ENCODE measurements around the gene RBM38.

Gene RBM38

DNA sequence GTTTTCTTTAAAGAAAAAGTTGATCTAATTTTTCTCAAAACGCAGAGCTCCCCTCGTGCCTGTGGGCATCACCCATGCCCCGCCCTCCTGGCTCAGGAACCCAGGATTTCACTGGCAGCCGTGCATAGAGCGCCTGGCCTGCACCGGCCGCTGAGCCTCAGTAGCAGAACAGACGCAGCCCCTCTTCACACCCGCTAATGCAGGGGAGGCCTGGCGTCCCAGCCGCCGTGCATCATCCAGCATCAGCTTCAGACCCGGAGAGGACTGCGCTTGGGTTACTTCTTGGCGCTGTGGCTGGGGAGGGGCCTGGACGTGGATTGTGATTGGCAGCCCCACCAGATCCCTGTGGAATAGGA, 18.1 kb downstream of the RBM38 start:
- no peaks in the 10 kb centered on the region for H3K79me2 ChIP-seq (ENCODE audit: insufficient read depth, low read length)
- H3K9ac ChIP-seq (ENCODE audit: low read depth, low read length) = no peak overlapping the region
- ATAC-seq (ENCODE audit: insufficient read depth, low read depth) = no peak
- no peak overlapping the region for H3K4me3 ChIP-seq (ENCODE audit: low read depth in 1 of 2, low read length in 2 of 2)
- H3K9me3 ChIP-seq (ENCODE audit: insufficient read depth, low read length, severe bottlenecking) = no peaks in the 10 kb centered on the region
- TF ChIP-seq, protein P1, sequence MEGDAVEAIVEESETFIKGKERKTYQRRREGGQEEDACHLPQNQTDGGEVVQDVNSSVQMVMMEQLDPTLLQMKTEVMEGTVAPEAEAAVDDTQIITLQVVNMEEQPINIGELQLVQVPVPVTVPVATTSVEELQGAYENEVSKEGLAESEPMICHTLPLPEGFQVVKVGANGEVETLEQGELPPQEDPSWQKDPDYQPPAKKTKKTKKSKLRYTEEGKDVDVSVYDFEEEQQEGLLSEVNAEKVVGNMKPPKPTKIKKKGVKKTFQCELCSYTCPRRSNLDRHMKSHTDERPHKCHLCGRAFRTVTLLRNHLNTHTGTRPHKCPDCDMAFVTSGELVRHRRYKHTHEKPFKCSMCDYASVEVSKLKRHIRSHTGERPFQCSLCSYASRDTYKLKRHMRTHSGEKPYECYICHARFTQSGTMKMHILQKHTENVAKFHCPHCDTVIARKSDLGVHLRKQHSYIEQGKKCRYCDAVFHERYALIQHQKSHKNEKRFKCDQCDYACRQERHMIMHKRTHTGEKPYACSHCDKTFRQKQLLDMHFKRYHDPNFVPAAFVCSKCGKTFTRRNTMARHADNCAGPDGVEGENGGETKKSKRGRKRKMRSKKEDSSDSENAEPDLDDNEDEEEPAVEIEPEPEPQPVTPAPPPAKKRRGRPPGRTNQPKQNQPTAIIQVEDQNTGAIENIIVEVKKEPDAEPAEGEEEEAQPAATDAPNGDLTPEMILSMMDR (IDR thresholded peaks at IDR 0.05; ENCODE audit: borderline replicate concordance, extremely low read depth, low read length, poor library complexity, severe bottlenecking) = no peak
- TF ChIP-seq EZH2 (IDR thresholded peaks at IDR 0.05; ENCODE audit: borderline replicate concordance, low read depth, low read length, severe bottlenecking) = no peak
- H4K20me1 ChIP-seq (ENCODE audit: insufficient read depth, low read length) = peaks cover 83% of the 10 kb centered on the region
- H3K27me3 ChIP-seq (ENCODE audit: insufficient read depth, low read length, poor library complexity) = no peaks in the 10 kb centered on the region
- H3K27ac ChIP-seq (ENCODE audit: low read length) = no peak overlapping the region
- DNase-seq = no peak
- H3K4me2 ChIP-seq (ENCODE audit: insufficient read depth, low read length) = no peak overlapping the region
- H2AFZ ChIP-seq (ENCODE audit: low read depth, low read length) = no peak overlapping the region
- no peaks in the 10 kb centered on the region for H3K4me1 ChIP-seq (ENCODE audit: insufficient read depth, low read length)
- H3K36me3 ChIP-seq (ENCODE audit: insufficient read depth, low read length) = peaks cover 6% of the 10 kb centered on the region; the same call in 1 of the 2 replicates

- H3K4me1 ChIP-seq (ENCODE audit: insufficient read depth, low read length) = no peaks in the 10 kb centered on the region
- H2AFZ ChIP-seq (ENCODE audit: low read depth, low read length) = no peak overlapping the region
- no peaks in the 10 kb centered on the region for H3K79me2 ChIP-seq (ENCODE audit: insufficient read depth, low read length)
- peaks cover 2% of the 10 kb centered on the region for H3K27me3 ChIP-seq (ENCODE audit: insufficient read depth, low read length, poor library complexity)
- no peak overlapping the region for H3K9ac ChIP-seq (ENCODE audit: low read depth, low read length)
- peaks cover 3% of the 10 kb centered on the region; the same call in 1 of the 2 replicates for H3K36me3 ChIP-seq (ENCODE audit: insufficient read depth, low read length)
- TF ChIP-seq, protein P1 (IDR thresholded peaks at IDR 0.05; ENCODE audit: borderline replicate concordance, extremely low read depth, low read length, poor library complexity, severe bottlenecking) = no peak
- TF ChIP-seq EZH2 (IDR thresholded peaks at IDR 0.05; ENCODE audit: borderline replicate concordance, low read depth, low read length, severe bottlenecking) = no peak
- no peak overlapping the region for H3K4me3 ChIP-seq (ENCODE audit: low read depth in 1 of 2, low read length in 2 of 2)
- ATAC-seq (ENCODE audit: insufficient read depth, low read depth) = no peak
- no peaks in the 10 kb centered on the region for H3K9me3 ChIP-seq (ENCODE audit: insufficient read depth, low read length, severe bottlenecking)
- no peak for DNase-seq
- H3K4me2 ChIP-seq (ENCODE audit: insufficient read depth, low read length) = no peak overlapping the region
- no peak overlapping the region for H3K27ac ChIP-seq (ENCODE audit: low read length)
- peaks cover 83% of the 10 kb centered on the region for H4K20me1 ChIP-seq (ENCODE audit: insufficient read depth, low read length)
Measured at GRCh38 chr20:57409672-57410397, 18.6 kb downstream of the RBM38 start.

DNA sequence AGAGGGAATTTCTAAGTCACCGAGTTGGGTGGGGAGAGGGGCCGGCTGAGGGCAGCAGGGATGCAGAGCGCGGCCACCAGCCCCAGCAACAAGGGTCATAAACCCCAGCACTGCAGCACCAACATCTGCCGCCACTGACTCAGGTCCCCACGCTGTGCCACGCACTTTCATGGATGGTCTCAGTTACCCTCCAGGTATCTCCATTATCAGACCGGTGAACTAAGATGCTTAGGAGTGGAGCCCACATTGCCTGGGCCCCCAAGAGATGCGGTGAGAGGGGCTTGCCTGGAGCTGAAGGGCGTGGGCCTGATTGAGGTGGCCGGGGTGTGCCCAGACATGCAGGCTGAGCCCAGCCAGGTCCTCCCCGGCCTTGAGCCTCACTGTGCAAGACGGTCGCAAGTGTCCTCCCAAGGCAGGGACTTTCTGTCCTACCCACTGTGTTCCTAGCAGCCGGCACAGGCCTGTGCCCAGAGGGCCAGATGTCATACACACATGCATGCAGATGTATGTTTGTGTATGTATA, 19.3 kb downstream of the RBM38 start:
- no peak overlapping the region for H3K4me3 ChIP-seq (ENCODE audit: low read depth in 1 of 2, low read length in 2 of 2)
- H3K36me3 ChIP-seq (ENCODE audit: insufficient read depth, low read length) = peaks cover 3% of the 10 kb centered on the region; the same call in 1 of the 2 replicates
- no peak for ATAC-seq (ENCODE audit: insufficient read depth, low read depth)
- H3K4me1 ChIP-seq (ENCODE audit: insufficient read depth, low read length) = no peaks in the 10 kb centered on the region
- TF ChIP-seq, protein P1 (IDR thresholded peaks at IDR 0.05; ENCODE audit: borderline replicate concordance, extremely low read depth, low read length, poor library complexity, severe bottlenecking) = no peak
- no peak for TF ChIP-seq EZH2 (IDR thresholded peaks at IDR 0.05; ENCODE audit: borderline replicate concordance, low read depth, low read length, severe bottlenecking)
- H3K79me2 ChIP-seq (ENCODE audit: insufficient read depth, low read length) = no peaks in the 10 kb centered on the region
- no peaks in the 10 kb centered on the region for H3K9me3 ChIP-seq (ENCODE audit: insufficient read depth, low read length, severe bottlenecking)
- no peak overlapping the region for H3K27ac ChIP-seq (ENCODE audit: low read length)
- H3K4me2 ChIP-seq (ENCODE audit: insufficient read depth, low read length) = no peak overlapping the region
- H3K27me3 ChIP-seq (ENCODE audit: insufficient read depth, low read length, poor library complexity) = peaks cover 7% of the 10 kb centered on the region
- H2AFZ ChIP-seq (ENCODE audit: low read depth, low read length) = no peak overlapping the region
- no peak overlapping the region for H3K9ac ChIP-seq (ENCODE audit: low read depth, low read length)
- no peak for DNase-seq
- peaks cover 82% of the 10 kb centered on the region for H4K20me1 ChIP-seq (ENCODE audit: insufficient read depth, low read length)

Measured in DND-41 (cell line).